Liver (tissue), 3 donors: Measurements from ENCODE around the gene WWOX.

Experiments
- EGR1 ChIP-seq, 2 donors: IDR thresholded peaks; 2 replicates each; pipeline ENCODE4 v1.6.1; 2016 to 2018; ENCODE audit warnings: antibody characterized with exemption in 2 of 2, low read depth in 2 of 2
- GABPA ChIP-seq, 2 donors: IDR thresholded peaks in 1 of 2; conservative IDR thresholded peaks in 1 of 2; 2 replicates each; pipeline ENCODE4 v1.6.1; 2016; ENCODE audit warnings: antibody characterized with exemption in 2 of 2, mild to moderate bottlenecking in 1 of 2, moderate library complexity in 1 of 2
- HNF4G ChIP-seq: IDR thresholded peaks from 2 replicates; pipeline ENCODE4 v1.6.1; 2016; ENCODE audit warnings: antibody characterized with exemption
- RAD21 ChIP-seq, 2 donors: IDR thresholded peaks; 2 replicates each; pipeline ENCODE4 v1.6.1; 2016; ENCODE audit warnings: antibody characterized with exemption in 2 of 2, mild to moderate bottlenecking in 2 of 2
- RXRA ChIP-seq, 2 donors: IDR thresholded peaks; 2 replicates each; pipeline ENCODE4 v1.6.1; 2017 to 2018; ENCODE audit warnings: antibody characterized with exemption in 2 of 2, mild to moderate bottlenecking in 1 of 2
- SP1 ChIP-seq: IDR thresholded peaks from 2 replicates; pipeline ENCODE4 v1.6.1; 2018; ENCODE audit warnings: antibody characterized with exemption, mild to moderate bottlenecking
- TAF1 ChIP-seq: conservative IDR thresholded peaks from 2 replicates; pipeline ENCODE4 v1.6.1; 2016; ENCODE audit warnings: antibody characterized with exemption, mild to moderate bottlenecking
- TF ChIP-seq, protein P1 (sequence below): IDR thresholded peaks from 2 replicates; pipeline ENCODE4 v1.6.1; 2016; ENCODE audit warnings: antibody characterized with exemption
- TF ChIP-seq, protein P2 (sequence below): fragments of 150-350 bp; IDR thresholded peaks from 2 replicates; pipeline ENCODE4 v1.5.1; 2017; ENCODE audit warnings: improper control_type of control experiment, low read depth, low read length; ENCODE audit not compliant: missing input control
- TF ChIP-seq, protein P3 (sequence below): IDR thresholded peaks from 2 replicates; pipeline ENCODE4 v1.6.1; 2016; ENCODE audit warnings: antibody characterized with exemption, mild to moderate bottlenecking
- donor health status: healthy.
- donor health status: healthy.

DNA sequence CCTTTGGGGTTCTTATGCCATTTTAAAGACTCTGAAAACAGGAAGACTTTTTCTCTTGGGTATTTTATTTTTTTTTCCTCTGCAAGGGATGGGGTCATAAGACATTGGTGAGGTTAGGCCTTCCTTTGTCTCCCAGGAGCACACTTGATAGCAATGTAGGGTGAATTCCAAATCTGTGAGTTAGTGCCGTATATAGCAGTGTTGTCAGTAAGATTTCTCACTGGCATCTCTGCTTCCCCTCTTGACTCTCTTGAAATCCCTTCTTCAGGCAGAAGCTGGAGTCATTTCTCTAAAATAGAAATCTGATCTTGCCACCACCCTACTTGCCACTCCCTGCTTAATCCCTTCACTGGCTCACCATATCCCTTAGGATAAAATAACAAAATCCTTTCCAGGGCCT, 529.7 kb downstream of the WWOX start:
- no peak for TF ChIP-seq RAD21 (IDR thresholded peaks at IDR 0.05)
- TF ChIP-seq, protein P1, sequence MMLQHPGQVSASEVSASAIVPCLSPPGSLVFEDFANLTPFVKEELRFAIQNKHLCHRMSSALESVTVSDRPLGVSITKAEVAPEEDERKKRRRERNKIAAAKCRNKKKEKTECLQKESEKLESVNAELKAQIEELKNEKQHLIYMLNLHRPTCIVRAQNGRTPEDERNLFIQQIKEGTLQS, result no peak
- TF ChIP-seq EGR1 (IDR thresholded peaks at IDR 0.05; ENCODE audit: low read depth in 2 of 2), result no peak
- no peak for TF ChIP-seq HNF4G
- TF ChIP-seq, protein P2, sequence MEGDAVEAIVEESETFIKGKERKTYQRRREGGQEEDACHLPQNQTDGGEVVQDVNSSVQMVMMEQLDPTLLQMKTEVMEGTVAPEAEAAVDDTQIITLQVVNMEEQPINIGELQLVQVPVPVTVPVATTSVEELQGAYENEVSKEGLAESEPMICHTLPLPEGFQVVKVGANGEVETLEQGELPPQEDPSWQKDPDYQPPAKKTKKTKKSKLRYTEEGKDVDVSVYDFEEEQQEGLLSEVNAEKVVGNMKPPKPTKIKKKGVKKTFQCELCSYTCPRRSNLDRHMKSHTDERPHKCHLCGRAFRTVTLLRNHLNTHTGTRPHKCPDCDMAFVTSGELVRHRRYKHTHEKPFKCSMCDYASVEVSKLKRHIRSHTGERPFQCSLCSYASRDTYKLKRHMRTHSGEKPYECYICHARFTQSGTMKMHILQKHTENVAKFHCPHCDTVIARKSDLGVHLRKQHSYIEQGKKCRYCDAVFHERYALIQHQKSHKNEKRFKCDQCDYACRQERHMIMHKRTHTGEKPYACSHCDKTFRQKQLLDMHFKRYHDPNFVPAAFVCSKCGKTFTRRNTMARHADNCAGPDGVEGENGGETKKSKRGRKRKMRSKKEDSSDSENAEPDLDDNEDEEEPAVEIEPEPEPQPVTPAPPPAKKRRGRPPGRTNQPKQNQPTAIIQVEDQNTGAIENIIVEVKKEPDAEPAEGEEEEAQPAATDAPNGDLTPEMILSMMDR, result no peak
- TF ChIP-seq SP1, result no peak
- TF ChIP-seq, protein P3, sequence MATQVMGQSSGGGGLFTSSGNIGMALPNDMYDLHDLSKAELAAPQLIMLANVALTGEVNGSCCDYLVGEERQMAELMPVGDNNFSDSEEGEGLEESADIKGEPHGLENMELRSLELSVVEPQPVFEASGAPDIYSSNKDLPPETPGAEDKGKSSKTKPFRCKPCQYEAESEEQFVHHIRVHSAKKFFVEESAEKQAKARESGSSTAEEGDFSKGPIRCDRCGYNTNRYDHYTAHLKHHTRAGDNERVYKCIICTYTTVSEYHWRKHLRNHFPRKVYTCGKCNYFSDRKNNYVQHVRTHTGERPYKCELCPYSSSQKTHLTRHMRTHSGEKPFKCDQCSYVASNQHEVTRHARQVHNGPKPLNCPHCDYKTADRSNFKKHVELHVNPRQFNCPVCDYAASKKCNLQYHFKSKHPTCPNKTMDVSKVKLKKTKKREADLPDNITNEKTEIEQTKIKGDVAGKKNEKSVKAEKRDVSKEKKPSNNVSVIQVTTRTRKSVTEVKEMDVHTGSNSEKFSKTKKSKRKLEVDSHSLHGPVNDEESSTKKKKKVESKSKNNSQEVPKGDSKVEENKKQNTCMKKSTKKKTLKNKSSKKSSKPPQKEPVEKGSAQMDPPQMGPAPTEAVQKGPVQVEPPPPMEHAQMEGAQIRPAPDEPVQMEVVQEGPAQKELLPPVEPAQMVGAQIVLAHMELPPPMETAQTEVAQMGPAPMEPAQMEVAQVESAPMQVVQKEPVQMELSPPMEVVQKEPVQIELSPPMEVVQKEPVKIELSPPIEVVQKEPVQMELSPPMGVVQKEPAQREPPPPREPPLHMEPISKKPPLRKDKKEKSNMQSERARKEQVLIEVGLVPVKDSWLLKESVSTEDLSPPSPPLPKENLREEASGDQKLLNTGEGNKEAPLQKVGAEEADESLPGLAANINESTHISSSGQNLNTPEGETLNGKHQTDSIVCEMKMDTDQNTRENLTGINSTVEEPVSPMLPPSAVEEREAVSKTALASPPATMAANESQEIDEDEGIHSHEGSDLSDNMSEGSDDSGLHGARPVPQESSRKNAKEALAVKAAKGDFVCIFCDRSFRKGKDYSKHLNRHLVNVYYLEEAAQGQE, result no peak
- TF ChIP-seq TAF1, result no peak
- no peak for TF ChIP-seq GABPA (IDR thresholded peaks at IDR 0.05 in 1 of 2, conservative IDR thresholded peaks at IDR 0.05 in 1 of 2)
- no peak for TF ChIP-seq RXRA (IDR thresholded peaks at IDR 0.05)
